ENCODE data around the gene PPP1R12C. TPM values are rescaled to one million over a fixed set of nuclear protein-coding genes. Genes with fewer than 3 reads are reported as not detected.

PPP1R12C gene
- total RNA-seq, 2 donors from 2014 or later: 98.2 to 107 TPM

- no peak overlapping the region for H3K4me3 Mint-ChIP-seq
- Histone ChIP-seq H3K36me3 (ENCODE audit: control insufficient read depth, insufficient read depth, low read length) (no peaks in the 10 kb centered on the region), H3K4me1 (ENCODE audit: control insufficient read depth, insufficient read depth, low read length) (peaks cover 2% of the 10 kb centered on the region), H3K27ac (ENCODE audit: low read depth, low read length) (no peak overlapping the region), H3K4me3 (ENCODE audit: low read length) (no peak overlapping the region), H3K27me3 (ENCODE audit: control insufficient read depth, insufficient read depth, low read length, poor library complexity, severe bottlenecking) (peaks cover 28% of the 10 kb centered on the region), H3K9me3 (ENCODE audit: control insufficient read depth, low read length) (no peaks in the 10 kb centered on the region), H3K9ac (ENCODE audit: extremely low read depth, low read length, poor library complexity, severe bottlenecking) (no peak overlapping the region)
- H3K27ac Mint-ChIP-seq: no peak overlapping the region
- H3K9me3 Mint-ChIP-seq: peaks cover 3% of the 10 kb centered on the region
- no peaks in the 10 kb centered on the region for H3K36me3 Mint-ChIP-seq (ENCODE audit: low read depth)
- WGBS, 2 experiments (ENCODE audit: insufficient coverage in 1 of 2, insufficient read length in 1 of 2): 91 to 98% methylated on average over 6 to 10 of the region's 10 CpGs
- H3K27me3 Mint-ChIP-seq (ENCODE audit: insufficient read depth): peaks cover 85% of the 10 kb centered on the region
- no peak for TF ChIP-seq CTCF (conservative IDR thresholded peaks at IDR 0.05)
- no peak for DNase-seq
- peaks cover 13% of the 10 kb centered on the region for H3K4me1 Mint-ChIP-seq
Measured at GRCh38 chr19:55070466-55071128, 46.8 kb downstream of the PPP1R12C start.

GRCh38 chr19:55069865-55070197 is 47.6 kb downstream of the PPP1R12C start:
- Histone ChIP-seq H3K9me3 (ENCODE audit: control insufficient read depth, low read length) (no peaks in the 10 kb centered on the region), H3K27me3 (ENCODE audit: control insufficient read depth, insufficient read depth, low read length, poor library complexity, severe bottlenecking) (peaks cover 30% of the 10 kb centered on the region), H3K36me3 (ENCODE audit: control insufficient read depth, insufficient read depth, low read length) (no peaks in the 10 kb centered on the region), H3K27ac (ENCODE audit: low read depth, low read length) (no peak overlapping the region), H3K9ac (ENCODE audit: extremely low read depth, low read length, poor library complexity, severe bottlenecking) (no peak overlapping the region), H3K4me1 (ENCODE audit: control insufficient read depth, insufficient read depth, low read length) (peaks cover 2% of the 10 kb centered on the region), H3K4me3 (ENCODE audit: low read length) (peak overlapping the region; percentile 81)
- WGBS, 2 experiments (ENCODE audit: insufficient coverage in 1 of 2, insufficient read length in 1 of 2): 92% methylated on average over 2 of the region's 2 CpGs; no CpG with 5 or more reads in 1 of the 2 experiments
- DNase-seq: no peak
- Mint-ChIP-seq H3K4me1 (peaks cover 8% of the 10 kb centered on the region), H3K27ac (peak overlapping the region; percentile 96), H3K9me3 (peaks cover 3% of the 10 kb centered on the region), H3K27me3 (ENCODE audit: insufficient read depth) (peaks cover 84% of the 10 kb centered on the region), H3K4me3 (peak overlapping the region; percentile 63), H3K36me3 (ENCODE audit: low read depth) (no peaks in the 10 kb centered on the region)
- no peak for TF ChIP-seq CTCF (conservative IDR thresholded peaks at IDR 0.05)

- Mint-ChIP-seq H3K4me3 (peak overlapping the region; percentile 63), H3K9me3 (peaks cover 3% of the 10 kb centered on the region), H3K36me3 (ENCODE audit: low read depth) (no peaks in the 10 kb centered on the region), H3K27me3 (ENCODE audit: insufficient read depth) (peaks cover 85% of the 10 kb centered on the region), H3K27ac (peak overlapping the region; percentile 96), H3K4me1 (peaks cover 8% of the 10 kb centered on the region)
- WGBS, 2 experiments (ENCODE audit: insufficient coverage in 1 of 2, insufficient read length in 1 of 2): 3% methylated on average over 24 to 29 of the region's 30 CpGs
- no peak overlapping the region for H3K27ac ChIP-seq (ENCODE audit: low read depth, low read length)
- H3K4me1 ChIP-seq (ENCODE audit: control insufficient read depth, insufficient read depth, low read length): peaks cover 2% of the 10 kb centered on the region
- no peaks in the 10 kb centered on the region for H3K9me3 ChIP-seq (ENCODE audit: control insufficient read depth, low read length)
- no peaks in the 10 kb centered on the region for H3K36me3 ChIP-seq (ENCODE audit: control insufficient read depth, insufficient read depth, low read length)
- peaks cover 30% of the 10 kb centered on the region for H3K27me3 ChIP-seq (ENCODE audit: control insufficient read depth, insufficient read depth, low read length, poor library complexity, severe bottlenecking)
- TF ChIP-seq CTCF (conservative IDR thresholded peaks at IDR 0.05): peak; percentile 33
- peak overlapping the region; percentile 81 for H3K4me3 ChIP-seq (ENCODE audit: low read length)
- peak; percentile 94 for DNase-seq
- H3K9ac ChIP-seq (ENCODE audit: extremely low read depth, low read length, poor library complexity, severe bottlenecking): peak overlapping the region; percentile 74
Measured at GRCh38 chr19:55068950-55069864, 48.2 kb downstream of the PPP1R12C start.

Measured in endodermal cell (in vitro differentiated cells).